OCI-LY3 (cell line): ENCODE data around the gene SH2D4B.

Experiments
- H2AFZ ChIP-seq: fragments of 200-600, 300-600 bp; shearing (Covaris generic); 2 replicates; pipeline ENCODE4 v1.6.0; 2014; ENCODE audit warnings: antibody characterized with exemption, low read depth, low read length
- H3K27ac ChIP-seq: fragments of 200-600, 300-600 bp; sonication (generic); 2 replicates; pipeline ENCODE4 v1.5.1; 2014; ENCODE audit warnings: mild to moderate bottlenecking, low read length, moderate library complexity, mixed read lengths
- H3K27me3 ChIP-seq: fragments of 200-600, 300-600 bp; sonication (generic); 2 replicates; pipeline ENCODE4 v1.6.1; 2014; ENCODE audit warnings: low read depth, low read length, mixed read lengths
- H3K36me3 ChIP-seq: fragments of 200-600, 300-600 bp; sonication (generic); replicated peaks from 2 replicates; pipeline ENCODE3; 2014; ENCODE audit warnings: low read depth, low read length, mixed read lengths
- H3K4me1 ChIP-seq: fragments of 300-600, 200-600 bp; sonication (generic); 2 replicates; pipeline ENCODE4 v1.6.1; 2014; ENCODE audit warnings: low read length, mixed read lengths
- H3K4me2 ChIP-seq: fragments of 200-600, 300-600 bp; sonication (generic); 2 replicates; pipeline ENCODE4 v1.6.1; 2014; ENCODE audit warnings: low read length, mixed read lengths
- H3K4me3 ChIP-seq: fragments of 300-600, 200-600 bp; sonication (generic); 2 replicates; pipeline ENCODE4 v1.5.1; 2014; ENCODE audit warnings: antibody characterized with exemption, mild to moderate bottlenecking, low read length, moderate library complexity
- H3K79me2 ChIP-seq: fragments of 300-600, 200-600 bp; shearing (Covaris generic); 2 replicates; pipeline ENCODE4 v1.6.1; 2014; ENCODE audit warnings: mild to moderate bottlenecking, low read length, mixed read lengths
- H3K9ac ChIP-seq: fragments of 300-600, 200-600 bp; shearing (Covaris generic); 2 replicates; pipeline ENCODE4 v1.6.0; 2014; ENCODE audit warnings: mild to moderate bottlenecking, low read length, moderate library complexity
- H3K9me3 ChIP-seq: fragments of 200-600, 300-600 bp; shearing (Covaris generic); 2 replicates; pipeline ENCODE4 v1.6.1; 2014; ENCODE audit warnings: low read length, mixed read lengths; ENCODE audit not compliant: insufficient read depth
- H4K20me1 ChIP-seq: fragments of 200-600, 300-600 bp; sonication (generic); 2 replicates; pipeline ENCODE4 v1.6.1; 2016; ENCODE audit warnings: low read length, mixed read lengths; ENCODE audit not compliant: insufficient read depth
- EZH2phosphoT487 ChIP-seq: fragments of 200-600 bp; shearing (Covaris generic); IDR thresholded peaks from 2 replicates; pipeline ENCODE4 v1.6.1; 2018; ENCODE audit warnings: antibody characterized with exemption, mixed run types, low read depth
- TF ChIP-seq, protein P1 (sequence below): fragments of 200-600, 300-600 bp; sonication (generic); IDR thresholded peaks from 2 replicates; pipeline ENCODE4 v1.5.1; 2014; ENCODE audit warnings: antibody characterized with exemption, low read length, low read depth

SH2D4B gene

DNA sequence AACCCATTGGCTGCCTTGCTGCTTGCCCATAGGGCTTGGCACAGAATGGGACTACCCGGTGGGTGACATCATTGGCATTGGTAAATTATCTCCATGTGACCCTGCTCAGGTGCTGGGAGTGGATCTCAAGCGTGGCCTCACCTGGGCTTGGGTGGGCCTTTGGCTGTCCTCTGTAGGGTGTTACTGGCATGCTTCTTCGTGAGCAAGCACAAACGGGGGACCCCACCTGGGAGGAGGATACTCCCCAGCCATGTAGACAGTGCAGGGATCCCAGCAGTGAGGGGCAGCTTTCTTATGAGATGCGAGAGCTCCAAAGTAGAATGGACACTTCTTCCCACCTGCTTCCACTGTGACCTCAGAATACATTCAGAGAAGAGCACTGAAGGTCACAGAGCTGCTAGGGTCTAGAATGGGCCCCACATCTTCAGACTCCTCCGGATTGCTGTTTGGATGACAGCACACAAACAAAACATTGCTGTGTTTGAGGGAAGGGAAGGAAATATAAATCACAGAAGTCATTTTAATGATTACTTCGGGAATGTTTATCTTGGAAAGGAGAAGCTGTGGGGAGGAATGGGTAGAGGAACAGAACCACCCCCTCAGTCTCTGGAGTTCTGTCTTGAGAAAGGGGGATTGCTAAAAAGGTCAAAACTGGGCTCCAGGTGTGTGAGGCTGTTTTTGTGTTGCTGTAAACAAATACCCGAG is 75.9 kb downstream of the SH2D4B start:
- H3K36me3 ChIP-seq = no peaks in the 10 kb centered on the region
- H3K4me1 ChIP-seq = no peaks in the 10 kb centered on the region
- H3K27me3 ChIP-seq = no peaks in the 10 kb centered on the region
- no peak overlapping the region for H3K4me2 ChIP-seq
- no peak overlapping the region for H3K4me3 ChIP-seq
- TF ChIP-seq, protein P1, sequence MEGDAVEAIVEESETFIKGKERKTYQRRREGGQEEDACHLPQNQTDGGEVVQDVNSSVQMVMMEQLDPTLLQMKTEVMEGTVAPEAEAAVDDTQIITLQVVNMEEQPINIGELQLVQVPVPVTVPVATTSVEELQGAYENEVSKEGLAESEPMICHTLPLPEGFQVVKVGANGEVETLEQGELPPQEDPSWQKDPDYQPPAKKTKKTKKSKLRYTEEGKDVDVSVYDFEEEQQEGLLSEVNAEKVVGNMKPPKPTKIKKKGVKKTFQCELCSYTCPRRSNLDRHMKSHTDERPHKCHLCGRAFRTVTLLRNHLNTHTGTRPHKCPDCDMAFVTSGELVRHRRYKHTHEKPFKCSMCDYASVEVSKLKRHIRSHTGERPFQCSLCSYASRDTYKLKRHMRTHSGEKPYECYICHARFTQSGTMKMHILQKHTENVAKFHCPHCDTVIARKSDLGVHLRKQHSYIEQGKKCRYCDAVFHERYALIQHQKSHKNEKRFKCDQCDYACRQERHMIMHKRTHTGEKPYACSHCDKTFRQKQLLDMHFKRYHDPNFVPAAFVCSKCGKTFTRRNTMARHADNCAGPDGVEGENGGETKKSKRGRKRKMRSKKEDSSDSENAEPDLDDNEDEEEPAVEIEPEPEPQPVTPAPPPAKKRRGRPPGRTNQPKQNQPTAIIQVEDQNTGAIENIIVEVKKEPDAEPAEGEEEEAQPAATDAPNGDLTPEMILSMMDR = no peak
- TF ChIP-seq EZH2phosphoT487 = no peak
- no peak overlapping the region for H3K27ac ChIP-seq
- no peaks in the 10 kb centered on the region for H4K20me1 ChIP-seq
- no peak overlapping the region for H3K9ac ChIP-seq
- H3K9me3 ChIP-seq = no peaks in the 10 kb centered on the region
- H3K79me2 ChIP-seq = no peaks in the 10 kb centered on the region
- H2AFZ ChIP-seq = no peak overlapping the region

DNA sequence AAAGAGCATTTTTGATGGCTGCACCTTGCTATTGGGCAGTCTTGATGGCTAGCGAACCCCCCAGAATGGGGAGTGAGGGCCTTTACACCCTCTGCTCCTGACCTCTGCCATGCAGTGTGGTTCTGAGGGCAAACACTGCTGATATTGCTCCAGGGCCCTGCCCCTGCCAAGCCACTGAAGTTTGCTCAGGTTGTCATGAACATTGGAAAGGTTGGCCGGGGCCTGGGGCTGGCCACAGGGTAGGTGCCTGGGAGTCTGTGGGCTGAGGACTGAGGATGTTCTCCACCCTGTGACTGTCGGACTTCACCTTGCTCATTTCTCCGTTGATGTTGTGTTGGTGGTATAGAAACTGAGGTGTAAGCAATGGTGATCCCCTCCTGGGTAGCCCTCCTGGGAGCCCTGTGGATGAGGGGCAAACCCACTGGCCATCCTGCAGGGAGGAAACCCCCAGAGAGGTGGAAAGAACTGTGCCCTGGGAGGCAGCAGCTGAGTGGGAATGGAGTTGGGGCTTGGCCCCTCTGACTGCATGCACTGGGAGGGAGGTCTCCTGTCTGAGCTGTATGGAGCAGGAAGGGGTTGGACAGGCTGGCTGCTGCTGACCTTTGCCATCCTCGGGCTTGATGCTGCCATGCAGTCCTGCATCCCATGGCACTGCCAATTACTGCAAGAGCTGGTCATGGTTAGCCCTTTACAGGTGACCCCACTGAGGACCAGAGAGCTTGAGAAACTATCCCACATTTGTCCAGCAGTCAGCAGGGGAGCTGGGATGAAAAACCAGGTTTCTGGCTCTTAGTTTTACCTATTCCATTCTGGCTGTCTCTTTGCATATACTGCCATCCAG is 77.1 kb downstream of the SH2D4B start:
- no peak for TF ChIP-seq EZH2phosphoT487
- TF ChIP-seq, protein P1 = no peak
- Histone ChIP-seq H3K9ac (no peak overlapping the region), H3K36me3 (no peaks in the 10 kb centered on the region), H3K4me1 (no peaks in the 10 kb centered on the region), H3K9me3 (no peaks in the 10 kb centered on the region), H3K4me2 (no peak overlapping the region), H3K27ac (no peak overlapping the region), H2AFZ (no peak overlapping the region), H3K79me2 (no peaks in the 10 kb centered on the region), H4K20me1 (no peaks in the 10 kb centered on the region), H3K4me3 (no peak overlapping the region), H3K27me3 (no peaks in the 10 kb centered on the region)

DNA sequence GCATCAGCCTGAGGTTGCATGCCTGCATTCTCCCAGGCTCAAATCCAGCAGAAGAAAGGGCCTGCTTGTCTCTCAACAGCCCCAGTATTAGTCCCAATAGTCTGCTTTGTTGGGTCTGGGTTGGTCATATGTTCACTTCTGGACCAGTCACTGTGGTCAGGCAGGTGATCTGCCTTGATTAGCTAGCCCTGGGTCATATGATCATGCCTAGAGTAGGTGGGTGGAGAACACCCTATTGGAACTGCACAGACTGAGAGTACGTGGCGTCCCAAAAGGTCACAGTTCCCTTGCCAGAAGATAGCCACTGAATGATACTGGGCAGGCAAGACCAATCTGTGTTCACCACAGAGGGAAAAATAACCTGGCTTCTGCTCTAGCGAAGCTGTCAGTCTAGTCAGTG is 80.1 kb downstream of the SH2D4B start:
- H3K9me3 ChIP-seq = no peaks in the 10 kb centered on the region
- no peak overlapping the region for H3K9ac ChIP-seq
- no peaks in the 10 kb centered on the region for H3K36me3 ChIP-seq
- no peak overlapping the region for H3K27ac ChIP-seq
- H3K4me1 ChIP-seq = no peaks in the 10 kb centered on the region
- no peaks in the 10 kb centered on the region for H3K79me2 ChIP-seq
- no peaks in the 10 kb centered on the region for H4K20me1 ChIP-seq
- H2AFZ ChIP-seq = no peak overlapping the region
- H3K27me3 ChIP-seq = no peaks in the 10 kb centered on the region
- H3K4me3 ChIP-seq = no peak overlapping the region
- H3K4me2 ChIP-seq = no peak overlapping the region
- TF ChIP-seq, protein P1 = no peak

DNA sequence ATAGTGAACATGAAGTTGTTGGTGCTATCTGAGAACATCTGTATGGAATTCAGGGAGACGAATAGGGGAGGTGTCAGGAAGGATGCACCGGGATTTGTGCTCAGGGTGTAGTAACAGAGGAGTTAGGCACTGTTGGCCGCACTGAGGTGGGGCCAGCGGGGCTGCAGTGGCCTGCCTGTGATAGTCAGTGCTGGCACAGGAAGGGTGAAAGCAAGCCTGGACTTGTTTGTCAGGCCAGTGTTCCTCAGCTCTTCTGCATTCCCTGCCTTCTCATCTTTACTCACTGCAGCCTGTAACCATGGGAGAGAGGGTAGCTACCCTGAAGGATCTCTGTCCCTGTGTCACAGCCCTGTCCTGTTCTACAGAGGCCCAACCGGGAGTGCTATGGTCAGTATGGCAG is 81.3 kb downstream of the SH2D4B start:
- Histone ChIP-seq H3K36me3 (no peaks in the 10 kb centered on the region), H3K4me3 (no peak overlapping the region), H4K20me1 (no peaks in the 10 kb centered on the region), H2AFZ (no peak overlapping the region), H3K4me1 (no peaks in the 10 kb centered on the region), H3K27ac (no peak overlapping the region), H3K79me2 (no peaks in the 10 kb centered on the region), H3K4me2 (no peak overlapping the region), H3K27me3 (no peaks in the 10 kb centered on the region), H3K9me3 (no peaks in the 10 kb centered on the region), H3K9ac (no peak overlapping the region)
- TF ChIP-seq, protein P1 = no peak
- no peak for TF ChIP-seq EZH2phosphoT487
